Mesothelial cell of epicardium (in vitro differentiated cells): ENCODE results near the gene ZNF697. TPM values are rescaled to one million over a fixed set of nuclear protein-coding genes. Genes with fewer than 3 reads are reported as not detected.

Experiments
- DNase-seq, 2 experiments: peaks; one replicate each; pipeline ENCODE4 v3.0.0; 2021; ENCODE audit warnings: low spot score in 2 of 2; ENCODE audit not compliant: unreplicated experiment in 2 of 2
- H3K27ac Mint-ChIP-seq: 2 replicates; pipeline ENCODE4 v1.8.0; 2021; ENCODE audit warnings: mixed read lengths
- H3K27me3 Mint-ChIP-seq: 2 replicates; pipeline ENCODE4 v1.8.0; 2021; ENCODE audit warnings: low read depth, mixed read lengths
- H3K36me3 Mint-ChIP-seq: 2 replicates; pipeline ENCODE4 v1.8.0; 2021; ENCODE audit warnings: mixed read lengths
- H3K4me1 Mint-ChIP-seq: 2 replicates; pipeline ENCODE4 v1.8.0; 2021; ENCODE audit warnings: mixed read lengths
- H3K4me3 Mint-ChIP-seq: 2 replicates; pipeline ENCODE4 v1.8.0; 2021; ENCODE audit warnings: mild to moderate bottlenecking, moderate library complexity, mixed read lengths
- H3K9me3 Mint-ChIP-seq: 2 replicates; pipeline ENCODE4 v1.8.0; 2021; ENCODE audit warnings: mixed read lengths
- CTCF ChIP-seq: fragments of 200-600 bp; sonication (generic); IDR thresholded peaks from one replicate; pipeline ENCODE4 v1.5.0; 2021; ENCODE audit warnings: antibody characterized with exemption; ENCODE audit not compliant: unreplicated experiment
- total RNA-seq: library from RNA; stranded (reverse); gene quantifications from 3 replicates; pipeline ENCODE4 v1.2.1, GENCODE V29; 2021

Gene ZNF697
- total RNA-seq, 1 donor from 2014 or later, result 21.8 TPM

- H3K36me3 Mint-ChIP-seq, result no peaks in the 10 kb centered on the region
- H3K27ac Mint-ChIP-seq, result no peak overlapping the region
- DNase-seq, result no peak
- H3K27me3 Mint-ChIP-seq, result no peaks in the 10 kb centered on the region
- TF ChIP-seq CTCF, result no peak
- peaks cover 21% of the 10 kb centered on the region for H3K4me1 Mint-ChIP-seq
- H3K9me3 Mint-ChIP-seq, result peaks cover 8% of the 10 kb centered on the region
- no peak overlapping the region for H3K4me3 Mint-ChIP-seq
Observed at GRCh38 chr1:119679223-119679622, 31.2 kb upstream of the ZNF697 start.

DNA sequence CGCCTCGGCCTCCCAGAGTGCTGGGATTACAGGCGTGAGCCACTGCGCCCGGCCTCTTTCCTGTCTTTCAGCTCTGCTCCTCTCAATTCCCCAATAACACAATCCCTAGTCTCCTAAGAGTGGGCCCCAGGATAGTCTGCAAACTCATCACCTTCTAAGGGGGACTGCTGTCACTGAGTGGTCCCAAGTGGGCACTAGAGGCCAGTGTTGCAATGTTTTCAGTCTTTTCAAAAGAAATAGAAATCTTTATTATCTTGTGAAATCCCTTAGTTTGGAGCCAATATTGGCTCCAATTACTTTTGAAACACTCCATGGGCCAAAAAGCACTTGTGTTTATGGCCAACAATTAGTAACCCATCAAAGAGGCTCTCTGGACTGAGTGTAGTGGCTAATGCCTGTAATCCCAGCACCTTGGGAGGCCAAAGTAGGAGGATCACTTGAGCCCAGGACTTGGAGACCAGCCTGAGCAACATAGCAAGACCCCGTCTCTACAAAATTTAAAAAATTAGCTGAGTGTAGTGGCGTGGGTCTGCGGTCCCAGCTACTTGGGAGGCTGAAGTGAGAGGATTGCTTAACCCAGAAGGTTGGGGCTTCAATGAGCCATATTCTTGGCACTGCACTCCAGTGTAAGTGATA, 28.6 kb upstream of the ZNF697 start:
- peaks cover 33% of the 10 kb centered on the region for H3K4me1 Mint-ChIP-seq
- no peak for DNase-seq
- no peak for TF ChIP-seq CTCF
- no peak overlapping the region for H3K4me3 Mint-ChIP-seq
- H3K36me3 Mint-ChIP-seq, result no peaks in the 10 kb centered on the region
- no peaks in the 10 kb centered on the region for H3K27me3 Mint-ChIP-seq
- peaks cover 8% of the 10 kb centered on the region for H3K9me3 Mint-ChIP-seq
- no peak overlapping the region for H3K27ac Mint-ChIP-seq

DNA sequence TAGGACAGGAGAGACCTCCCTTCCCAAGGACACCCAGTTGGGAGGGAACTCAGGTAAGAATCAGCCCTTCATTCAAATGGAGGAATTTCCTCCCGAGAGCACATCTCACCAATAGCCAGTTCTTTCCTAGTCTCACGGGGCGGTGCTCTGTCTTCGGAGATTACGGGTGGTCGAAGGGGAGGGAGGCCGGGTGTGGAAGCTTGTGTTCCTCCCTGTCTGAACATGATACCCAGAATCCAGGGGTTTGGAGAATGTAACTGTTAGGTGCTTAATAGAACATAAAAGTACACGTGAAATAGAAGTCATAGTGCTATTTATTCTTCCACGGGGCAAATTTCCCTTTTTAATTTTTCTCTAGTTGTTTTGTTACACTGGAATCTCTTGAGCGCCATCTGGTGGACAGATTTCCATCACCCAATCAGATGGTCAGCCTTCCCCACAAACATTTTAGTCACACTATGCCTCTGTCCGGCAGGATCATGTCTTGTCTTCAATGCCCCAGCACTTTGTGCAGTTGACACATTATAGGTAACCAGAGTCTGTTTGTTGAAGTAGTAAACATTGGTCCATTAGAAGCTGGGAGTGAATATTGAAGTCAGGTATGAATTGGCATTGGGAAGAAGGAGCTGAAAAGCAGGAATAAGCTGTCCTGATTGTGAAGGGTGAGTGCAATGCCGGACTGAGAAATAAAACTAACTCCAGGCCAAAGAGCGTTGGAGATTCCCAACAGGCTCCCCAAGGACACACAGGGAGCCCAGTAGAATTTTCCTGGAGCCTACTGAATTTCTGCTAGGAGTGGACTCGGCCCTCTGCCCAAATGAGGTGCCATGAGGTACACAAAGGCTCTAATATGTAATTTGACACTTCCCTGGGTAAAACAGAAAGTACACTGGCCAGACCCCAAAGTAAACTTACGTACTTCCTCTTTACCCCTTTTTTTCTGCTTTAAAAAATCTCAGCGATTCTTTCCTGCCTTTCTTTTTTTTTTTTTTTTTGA, 27.6 kb upstream of the ZNF697 start:
- TF ChIP-seq CTCF, result peak; percentile 90
- peaks cover 3% of the 10 kb centered on the region for H3K9me3 Mint-ChIP-seq
- peak; percentile 51 to 78 for DNase-seq
- H3K36me3 Mint-ChIP-seq, result no peaks in the 10 kb centered on the region
- H3K4me1 Mint-ChIP-seq, result peaks cover 33% of the 10 kb centered on the region
- H3K4me3 Mint-ChIP-seq, result peak overlapping the region; percentile 79
- peak overlapping the region; percentile 89 for H3K27ac Mint-ChIP-seq
- no peaks in the 10 kb centered on the region for H3K27me3 Mint-ChIP-seq

GRCh38 chr1:119674835-119675289, 26.8 kb upstream of the ZNF697 start:
- no peak for TF ChIP-seq CTCF
- Mint-ChIP-seq H3K9me3 (peaks cover 3% of the 10 kb centered on the region), H3K4me1 (peaks cover 33% of the 10 kb centered on the region), H3K36me3 (no peaks in the 10 kb centered on the region), H3K27me3 (no peaks in the 10 kb centered on the region), H3K4me3 (peak overlapping the region; percentile 79), H3K27ac (peak overlapping the region; percentile 91)
- no peak for DNase-seq

GRCh38 chr1:119674111-119674526, 26.1 kb upstream of the ZNF697 start:
- no peak for DNase-seq
- Mint-ChIP-seq H3K36me3 (no peaks in the 10 kb centered on the region), H3K9me3 (peaks cover 3% of the 10 kb centered on the region), H3K4me3 (peak overlapping the region; percentile 30), H3K27me3 (no peaks in the 10 kb centered on the region), H3K27ac (peak overlapping the region; percentile 91), H3K4me1 (peaks cover 33% of the 10 kb centered on the region)
- no peak for TF ChIP-seq CTCF
